NCI-H1694 treated with DMSO at 0.1 percent for 48 hours (cell line): ENCODE data around the gene TMEM240.
"Not testable (repeated sequence)": the region's sequence is repeated elsewhere in the genome, so short reads cannot be mapped to it uniquely, and the experiment has no call there.

Experiments
- DNase-seq: peaks from one replicate; lab custom pipeline; 2025; lab: John Stamatoyannopoulos, UW

The TMEM240 gene

DNA sequence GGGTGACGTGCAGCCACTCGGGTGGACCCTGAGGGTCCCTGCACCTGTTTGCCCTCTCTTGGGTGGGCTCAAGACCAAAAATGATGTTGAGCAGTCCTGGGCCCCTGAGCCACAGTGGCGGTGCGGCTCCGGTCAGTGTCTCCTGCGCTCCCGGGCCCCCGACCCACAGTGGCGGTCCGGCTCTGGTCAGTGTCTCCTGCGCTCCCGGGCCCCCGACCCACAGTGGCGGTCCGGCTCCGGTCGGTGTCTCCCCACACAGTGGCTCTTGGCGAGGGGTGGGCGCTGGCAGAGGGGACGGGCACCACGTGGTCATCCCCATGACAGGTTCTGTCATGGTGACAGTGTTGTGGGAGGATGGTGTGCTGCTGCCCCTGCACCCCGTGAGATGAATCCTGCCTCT, 46.1 kb downstream of the TMEM240 start:
- not testable (repeated sequence) for DNase-seq

- no peak for DNase-seq
Measured at GRCh38 chr1:1491601-1492000, 48.8 kb downstream of the TMEM240 start.

DNA sequence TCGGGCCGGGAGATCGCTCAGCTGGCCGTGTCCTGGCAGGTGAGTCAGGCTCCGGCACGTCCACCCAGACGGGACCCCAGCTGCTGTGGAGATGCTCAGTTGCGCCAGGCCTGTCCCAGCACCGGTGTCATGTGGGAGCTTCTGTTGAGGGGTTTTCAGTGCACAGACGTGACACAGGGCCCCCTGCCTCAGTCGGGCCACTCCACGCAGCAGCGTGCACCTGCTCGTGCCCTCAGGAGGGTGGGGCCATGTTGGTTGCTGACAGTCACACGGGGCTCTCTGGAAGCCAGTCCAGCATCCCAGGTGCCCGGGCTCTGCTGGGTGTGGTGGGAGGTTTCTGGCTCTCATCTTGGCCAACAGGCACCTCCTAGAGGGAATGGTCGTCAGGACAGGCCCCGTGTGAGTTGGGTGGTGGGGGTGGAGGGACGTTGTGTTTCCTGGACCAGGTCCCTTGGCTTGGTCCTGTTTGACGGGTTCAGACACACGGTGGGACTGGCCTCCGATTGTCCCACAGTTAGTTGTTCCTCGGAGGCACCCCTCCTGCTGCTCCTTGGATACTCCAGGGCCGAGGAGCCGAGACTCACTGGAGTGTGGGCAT, 49.7 kb downstream of the TMEM240 start:
- DNase-seq, result no peak

DNA sequence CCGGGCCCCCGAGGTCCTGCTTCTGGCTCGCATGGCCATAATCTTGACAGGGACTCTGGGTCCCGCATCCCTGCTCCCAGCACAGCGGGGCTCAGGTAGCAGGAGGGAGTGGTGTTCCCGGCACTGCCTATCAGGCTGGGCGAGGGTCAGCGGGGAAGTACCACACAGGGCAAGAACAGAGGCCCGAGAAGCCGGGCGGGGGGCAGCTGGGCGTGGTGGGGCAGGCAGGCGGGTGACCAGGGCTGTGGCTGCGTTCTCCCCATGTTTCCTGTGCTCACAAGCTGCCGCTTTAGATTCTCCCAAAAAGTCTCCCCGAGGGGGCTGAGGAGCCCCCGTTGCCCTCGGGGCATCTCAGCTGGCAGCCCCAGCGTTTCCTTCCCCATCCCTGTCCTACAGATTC, 50.6 kb downstream of the TMEM240 start:
- DNase-seq, result no peak

DNA sequence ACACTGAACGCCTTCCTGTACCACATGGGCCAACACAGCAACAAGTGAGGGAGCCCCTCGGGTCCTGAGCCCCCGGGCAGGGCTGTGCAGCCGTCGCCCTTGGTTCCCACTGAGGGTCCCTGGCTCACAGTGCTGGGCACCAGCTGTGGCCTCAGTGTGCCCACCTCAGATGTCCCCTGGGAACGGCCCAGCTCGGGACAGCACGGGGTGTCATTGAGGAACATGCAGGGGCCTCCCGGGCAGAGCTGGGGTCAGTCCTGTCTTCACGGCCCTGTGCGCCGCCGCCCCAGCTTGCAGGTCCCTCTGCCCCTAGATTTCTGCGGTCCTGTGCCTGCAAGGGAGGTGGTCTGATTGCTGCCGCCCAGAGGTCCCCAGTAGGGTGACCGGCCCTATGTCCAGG, 51.2 kb downstream of the TMEM240 start:
- no peak for DNase-seq

- DNase-seq, result no peak
Measured at GRCh38 chr1:1487701-1488100, 52.7 kb downstream of the TMEM240 start.

DNA sequence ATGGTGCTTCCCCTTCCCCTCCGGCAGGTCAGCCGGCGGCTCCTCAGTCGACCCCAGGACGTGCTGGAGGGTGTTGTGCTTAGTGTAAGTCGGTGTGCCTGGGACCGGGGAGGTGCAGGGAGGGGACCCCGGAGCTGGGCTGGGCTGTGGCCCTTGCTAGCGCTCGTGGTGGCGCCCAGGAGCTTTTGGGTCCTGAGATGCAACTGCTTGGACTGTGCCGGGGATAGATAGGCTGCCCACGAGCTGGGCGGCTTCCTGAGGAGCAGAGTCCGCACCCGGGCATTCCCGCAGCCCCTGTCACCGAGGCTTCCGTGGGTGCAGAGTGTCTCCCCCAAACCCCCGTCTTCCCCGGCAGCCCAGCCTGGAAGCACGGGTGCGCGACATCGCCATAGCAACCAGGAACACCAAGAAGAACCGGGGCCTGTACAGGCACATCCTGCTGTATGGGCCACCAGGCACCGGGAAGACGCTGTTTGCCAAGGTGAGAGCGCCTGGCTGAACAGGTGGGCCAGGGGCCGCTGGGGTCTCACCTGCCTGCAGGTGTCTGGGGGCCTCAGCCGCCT, 54.6 kb downstream of the TMEM240 start:
- DNase-seq, result not testable (repeated sequence)

DNA sequence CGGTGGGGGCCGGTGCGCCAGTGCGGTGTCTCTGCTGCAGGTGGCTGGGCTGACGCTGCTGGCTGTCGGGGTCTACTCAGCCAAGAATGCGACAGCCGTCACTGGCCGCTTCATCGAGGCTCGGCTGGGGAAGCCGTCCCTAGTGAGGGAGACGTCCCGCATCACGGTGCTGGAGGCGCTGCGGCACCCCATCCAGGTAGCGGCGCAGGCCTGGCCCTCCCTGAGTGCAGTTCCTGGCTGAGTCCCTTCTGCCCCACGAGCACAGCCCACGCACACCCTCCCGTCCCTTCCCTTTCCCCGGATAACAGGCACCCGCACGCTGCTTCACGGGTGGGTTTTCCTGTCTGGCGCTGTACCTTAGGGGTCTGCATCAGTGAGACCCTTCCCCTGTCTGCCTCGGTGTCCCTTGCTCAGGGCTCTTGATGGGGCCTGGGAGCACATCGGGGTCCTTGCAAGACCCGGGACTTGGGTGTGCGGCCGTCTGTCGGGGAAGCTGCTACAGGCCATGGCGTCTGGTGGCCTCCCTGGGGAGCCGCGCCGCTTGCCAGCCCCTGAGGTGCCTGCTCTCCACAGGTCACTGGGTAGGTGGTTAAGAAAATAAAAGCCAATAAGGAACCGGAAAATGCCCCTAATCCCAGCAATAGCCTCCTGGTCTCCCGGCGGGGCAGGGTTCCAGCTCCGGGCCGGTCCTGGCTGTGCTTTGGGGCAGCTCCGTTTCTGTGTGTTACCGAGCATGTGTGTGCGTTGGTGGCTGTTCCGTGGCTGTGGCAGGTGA, 55.3 kb downstream of the TMEM240 start:
- DNase-seq, result not testable (repeated sequence)
